NCI-H1048 (cell line): Measurements from ENCODE around the gene CROCC2.

Source experiments
- DNase-seq: peaks from one replicate; lab custom pipeline; 2025; lab: John Stamatoyannopoulos, UW

Gene CROCC2

DNA sequence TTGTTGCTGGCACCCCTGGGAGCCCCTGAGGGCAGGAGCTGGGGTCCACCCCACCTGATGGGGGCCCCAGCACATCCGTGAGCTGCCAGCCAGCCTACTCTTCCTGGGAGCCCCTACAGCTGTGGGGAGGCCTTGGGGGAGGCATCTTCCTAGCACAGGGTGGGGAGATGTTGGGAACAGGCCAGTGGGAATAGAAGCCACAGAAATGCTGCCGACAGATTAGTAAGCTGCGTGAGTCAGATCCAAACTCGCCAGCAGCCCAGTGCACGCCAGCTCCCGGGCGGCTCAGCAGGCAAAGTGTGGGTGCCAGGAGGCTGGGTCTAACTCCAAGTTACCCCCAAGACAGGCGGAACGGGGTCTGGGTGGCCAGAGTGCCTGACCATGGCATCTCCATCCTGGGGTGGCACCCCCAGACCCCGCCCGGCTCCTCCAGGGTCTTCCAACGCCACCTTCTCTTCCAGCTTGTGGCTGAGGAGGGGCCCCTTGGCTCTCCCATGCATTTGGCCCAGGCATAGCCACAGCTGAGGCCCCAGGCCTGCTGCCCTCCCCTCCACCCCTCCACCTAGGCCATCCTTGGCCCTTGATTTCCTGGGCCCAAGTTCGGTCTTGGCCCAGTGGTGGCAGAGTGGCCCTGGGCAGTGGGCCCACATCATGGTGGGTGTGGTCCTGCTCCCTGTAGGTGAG, 15.3 kb downstream of the CROCC2 start:
- DNase-seq: no peak

DNA sequence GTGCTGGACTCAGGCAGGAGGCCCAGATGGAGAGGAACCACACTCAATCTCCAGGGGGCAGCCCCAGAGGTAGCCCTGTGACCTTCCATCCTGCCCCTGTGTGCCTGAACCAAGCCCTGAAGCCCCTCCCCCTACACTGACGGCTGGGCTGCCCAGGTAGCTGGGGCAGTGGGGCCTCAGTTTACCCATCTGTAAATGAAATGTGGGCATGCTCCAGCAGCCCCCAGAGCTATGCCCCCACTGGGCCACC, 15.8 kb downstream of the CROCC2 start:
- DNase-seq: no peak

DNA sequence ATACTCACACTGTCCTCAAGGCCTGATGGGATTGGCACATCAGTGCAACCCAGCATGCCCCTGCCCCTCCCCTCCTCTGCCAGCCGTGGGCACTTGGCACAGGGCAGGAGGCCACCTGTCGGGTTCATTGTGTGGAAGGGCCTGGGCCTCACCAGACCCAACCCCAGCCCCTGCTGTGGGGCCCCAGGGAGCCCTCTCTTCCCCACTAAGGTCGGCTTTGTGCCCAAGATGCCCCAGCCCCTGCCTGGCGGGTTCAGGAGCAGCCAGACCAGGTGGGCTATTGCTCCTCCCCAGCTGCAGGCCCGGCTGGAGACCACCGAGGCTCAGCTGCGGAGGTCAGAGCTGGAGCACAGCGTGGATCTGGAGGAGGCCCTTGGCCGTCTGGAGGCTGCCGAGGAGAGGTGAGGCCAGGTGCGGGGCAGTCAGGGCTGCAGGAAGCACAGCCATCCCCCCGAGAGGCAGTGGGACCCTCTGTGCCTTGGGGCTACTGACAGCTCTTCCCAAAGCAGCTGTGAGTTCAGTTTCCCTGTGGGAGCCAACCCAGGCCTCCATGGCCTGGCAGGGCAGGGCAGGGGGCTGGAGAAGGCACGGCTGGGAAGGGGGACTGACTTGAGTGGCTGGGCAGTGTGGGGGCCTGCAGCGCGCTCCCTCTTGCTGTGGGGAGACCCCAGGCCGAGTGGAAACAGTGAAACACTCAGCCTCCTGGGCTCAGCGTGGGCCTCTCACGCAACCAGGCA, 16.3 kb downstream of the CROCC2 start:
- no peak for DNase-seq

DNA sequence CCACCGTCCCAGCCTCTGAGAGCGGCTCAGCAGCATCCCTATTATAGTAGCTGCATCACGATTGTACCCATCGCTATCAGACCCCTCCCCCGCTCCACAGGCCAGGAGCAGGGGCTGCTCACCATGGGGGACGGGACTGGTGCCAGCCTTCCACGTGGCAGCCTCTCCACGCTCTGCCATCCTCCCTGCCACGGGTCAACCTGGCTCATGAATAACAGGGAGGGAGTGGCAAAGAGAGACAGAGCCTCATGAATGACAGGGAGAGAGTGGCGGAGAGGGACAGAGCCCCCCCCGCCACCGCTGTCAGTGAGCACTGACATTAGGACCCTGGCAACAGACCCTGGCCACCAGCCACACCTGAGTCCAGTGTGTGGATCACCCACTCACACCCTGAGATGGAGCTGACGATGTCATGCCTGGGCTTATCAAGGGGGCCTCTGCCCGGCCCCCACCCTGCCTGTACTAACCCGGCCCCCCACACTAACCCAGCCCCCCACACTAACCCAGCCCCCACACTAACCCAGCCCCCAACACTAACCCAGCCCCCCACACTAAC, 16.9 kb downstream of the CROCC2 start:
- no peak for DNase-seq

DNA sequence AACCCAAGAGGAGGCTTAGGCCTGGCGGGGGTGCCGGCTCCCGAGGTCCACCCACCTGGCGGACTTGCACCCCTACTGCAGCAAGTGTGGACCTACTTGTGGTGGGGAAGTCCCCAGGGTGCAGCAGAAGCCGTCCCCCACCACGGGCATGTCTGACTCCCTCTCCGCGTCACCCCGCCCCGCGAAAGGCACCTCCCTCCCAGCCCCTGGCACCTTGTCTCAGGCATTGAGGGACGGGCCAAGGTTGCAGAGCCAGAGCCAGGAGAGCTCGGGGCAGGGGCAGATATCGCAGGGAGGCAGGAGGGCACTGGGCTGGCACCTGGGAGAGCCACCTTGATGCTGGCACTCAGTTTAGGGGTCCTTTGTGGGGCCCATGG, 19.0 kb downstream of the CROCC2 start:
- DNase-seq: no peak

DNA sequence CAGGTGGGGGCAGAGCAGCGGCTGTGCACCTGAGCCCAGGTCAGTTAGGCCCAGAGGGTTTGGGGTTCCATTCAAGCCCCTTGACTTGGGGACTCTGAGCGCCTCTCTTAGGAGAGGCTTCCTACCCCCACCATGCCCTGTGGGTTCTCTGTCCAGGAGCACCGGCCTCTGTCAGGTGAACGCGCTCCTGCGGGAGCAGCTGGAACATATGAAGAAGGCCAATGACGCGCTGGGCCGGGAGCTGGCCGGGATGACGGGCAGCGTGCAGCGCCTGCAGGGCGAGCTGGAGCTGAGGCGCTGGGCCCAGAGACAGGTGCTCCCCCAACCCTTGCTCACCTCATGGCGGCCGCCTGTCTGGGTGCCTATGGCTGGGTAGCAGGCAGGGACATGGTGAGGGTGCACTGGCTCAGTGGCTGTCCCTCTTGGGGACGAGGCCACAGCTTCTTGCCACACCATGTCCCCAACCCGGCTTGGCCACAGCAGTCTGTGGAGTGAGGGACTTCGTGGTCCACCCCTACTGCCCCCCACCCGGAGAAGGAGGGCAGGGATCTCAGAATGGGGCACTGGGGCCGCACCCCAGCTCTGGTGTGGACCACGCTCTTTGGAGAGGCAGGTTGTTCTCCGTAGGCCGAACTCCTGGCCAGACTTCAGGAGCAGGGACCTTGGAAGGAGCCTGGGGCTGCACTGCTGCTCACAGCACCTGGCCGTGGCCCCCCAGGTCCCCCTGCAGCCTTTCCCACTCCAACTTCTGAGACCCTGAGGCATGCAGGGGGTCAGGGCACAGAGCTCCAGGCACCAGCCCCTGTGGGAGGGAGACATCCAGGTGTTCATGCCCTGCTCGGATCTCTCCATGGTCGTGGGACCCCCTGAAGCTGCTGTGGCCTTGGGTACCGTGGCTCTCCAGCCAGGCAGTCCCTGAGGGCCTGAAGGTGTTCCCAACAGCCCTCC, 19.7 kb downstream of the CROCC2 start:
- DNase-seq: no peak

DNA sequence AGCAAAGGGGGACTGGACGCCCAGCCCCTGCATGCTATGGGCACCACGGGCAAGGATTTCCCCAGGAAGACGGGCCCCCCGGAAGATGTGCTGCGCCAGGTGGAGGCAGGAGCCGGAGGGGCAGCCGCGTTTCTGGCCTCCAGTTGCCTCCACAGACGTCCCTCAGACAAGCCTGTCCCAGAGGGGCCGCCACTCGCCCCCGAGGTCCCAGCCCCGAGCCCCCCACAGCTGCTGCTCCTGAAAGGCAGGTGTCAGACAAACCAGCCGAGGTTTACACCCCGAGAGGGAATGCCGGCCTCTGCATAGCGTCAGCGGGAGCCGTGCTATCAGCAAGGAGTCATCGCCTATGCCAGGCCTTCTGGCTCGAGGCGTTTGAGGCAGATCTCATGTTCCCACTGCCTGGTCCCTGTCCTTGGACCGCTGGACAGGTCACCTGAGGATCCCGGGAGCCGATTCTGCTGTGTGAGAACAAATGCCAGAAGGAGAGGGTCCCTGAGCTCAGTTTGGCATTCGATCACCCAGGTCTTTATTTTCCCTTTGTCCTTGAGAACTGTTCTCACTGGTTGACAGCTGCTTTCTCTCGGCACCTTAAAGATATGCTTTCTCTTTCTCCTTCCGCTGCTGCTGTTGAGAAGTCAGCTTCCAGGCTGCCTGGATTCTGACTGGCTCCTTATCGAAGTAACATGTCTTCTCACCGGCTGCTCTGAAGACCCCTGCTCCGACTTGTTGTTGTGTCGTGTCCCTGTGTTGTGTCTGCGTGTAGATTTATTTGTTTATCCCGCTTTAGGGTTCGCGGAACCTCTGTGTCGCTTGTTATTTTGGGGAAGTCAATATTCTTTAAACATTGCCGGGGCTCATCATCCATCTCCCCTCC, 20.6 kb downstream of the CROCC2 start:
- no peak for DNase-seq

DNA sequence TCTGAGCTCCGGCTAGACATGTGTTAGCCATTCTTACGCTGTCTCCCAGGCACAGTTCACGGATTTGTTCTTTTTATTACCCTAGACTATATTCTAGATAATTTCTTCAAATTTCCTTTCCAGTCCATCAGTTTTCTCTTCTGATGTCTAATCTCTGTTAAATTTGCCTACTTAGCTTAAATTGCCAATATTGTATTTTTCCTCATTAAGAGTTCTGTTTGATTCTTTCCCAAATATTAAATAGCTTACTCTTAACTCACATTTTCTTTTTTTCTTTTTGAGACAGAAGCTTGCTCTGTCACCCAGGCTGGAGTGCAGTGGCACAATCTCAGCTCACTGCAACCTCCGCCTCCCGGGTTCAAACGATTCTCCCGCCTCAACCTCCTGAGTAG, 21.2 kb downstream of the CROCC2 start:
- no peak for DNase-seq

DNA sequence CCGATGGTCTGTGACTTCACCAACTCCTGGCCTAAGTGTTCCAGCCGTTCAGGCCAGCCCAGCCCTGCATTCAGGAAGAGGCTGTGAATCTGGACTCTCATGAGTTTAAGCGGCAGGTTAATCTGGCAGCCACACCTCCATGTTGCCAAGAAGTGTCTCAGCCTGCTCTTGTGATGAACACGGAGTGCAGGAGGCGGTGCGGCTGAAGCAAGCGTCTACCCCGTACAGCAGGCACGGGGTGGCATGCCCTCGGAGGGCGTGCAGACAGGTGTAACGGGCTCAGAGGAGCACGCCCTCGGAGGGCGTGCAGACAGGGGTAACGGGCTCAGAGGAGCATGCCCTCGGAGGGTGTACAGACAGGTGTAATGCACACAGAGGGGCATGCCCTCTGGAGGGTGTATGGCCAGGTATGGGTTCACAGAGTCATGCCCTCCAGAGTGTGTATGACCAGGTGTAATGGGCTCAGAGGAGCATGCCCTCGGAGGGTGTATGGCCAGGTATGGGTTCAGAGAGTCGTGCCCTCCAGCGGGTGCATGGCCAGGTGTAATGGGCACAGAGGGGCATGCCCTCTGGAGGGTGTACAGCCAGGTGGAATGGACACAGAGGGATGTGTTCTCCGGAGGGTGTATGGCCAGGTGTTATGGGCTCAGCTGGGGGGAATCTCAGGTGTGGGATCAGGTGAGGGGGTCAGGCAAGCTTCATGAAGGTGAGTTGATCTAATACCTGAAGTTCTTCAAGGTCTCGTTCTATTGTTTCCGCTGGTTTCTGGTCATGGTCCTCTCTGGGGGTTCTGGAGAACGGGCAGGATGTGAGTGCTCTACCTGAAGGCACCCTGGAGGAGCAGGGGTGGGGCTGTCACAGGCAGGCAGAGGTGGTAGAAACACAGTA, 22.6 kb downstream of the CROCC2 start:
- DNase-seq: no peak

DNA sequence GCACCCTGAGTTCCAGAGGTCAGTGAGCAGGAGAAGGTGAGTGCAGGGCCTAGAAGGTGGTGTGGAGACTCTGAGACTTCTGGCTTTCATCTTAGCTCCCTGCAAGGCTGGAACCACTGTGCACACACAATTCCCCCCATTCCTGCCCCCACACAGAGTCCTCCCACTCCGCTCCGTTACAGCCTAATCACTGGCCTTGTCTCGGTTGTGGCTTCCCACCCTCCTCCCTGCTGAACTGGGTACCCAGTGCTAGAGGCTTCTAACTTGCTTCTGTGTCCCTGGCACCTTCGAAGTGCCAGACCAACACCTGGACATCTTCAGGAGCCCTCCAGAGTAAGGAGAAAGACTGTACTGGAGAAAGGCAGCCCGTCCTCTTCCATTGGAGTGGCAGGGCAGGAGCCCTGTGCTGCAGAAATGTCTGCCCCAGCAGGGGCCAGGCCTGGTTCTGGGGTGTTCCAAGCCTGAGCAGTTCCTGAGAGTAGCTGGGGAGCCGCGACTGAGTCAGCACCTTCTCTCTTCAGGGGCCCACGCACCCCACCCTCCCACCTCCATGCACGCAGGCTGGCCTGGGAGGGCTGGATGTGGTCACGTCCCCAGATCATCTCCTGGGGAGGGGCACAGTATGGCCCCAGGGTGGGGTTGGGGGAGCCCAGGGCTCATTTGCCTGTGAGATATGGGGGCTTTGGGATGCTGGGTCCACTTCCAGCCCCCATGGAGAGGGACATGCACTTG, 23.4 kb downstream of the CROCC2 start:
- no peak for DNase-seq

DNA sequence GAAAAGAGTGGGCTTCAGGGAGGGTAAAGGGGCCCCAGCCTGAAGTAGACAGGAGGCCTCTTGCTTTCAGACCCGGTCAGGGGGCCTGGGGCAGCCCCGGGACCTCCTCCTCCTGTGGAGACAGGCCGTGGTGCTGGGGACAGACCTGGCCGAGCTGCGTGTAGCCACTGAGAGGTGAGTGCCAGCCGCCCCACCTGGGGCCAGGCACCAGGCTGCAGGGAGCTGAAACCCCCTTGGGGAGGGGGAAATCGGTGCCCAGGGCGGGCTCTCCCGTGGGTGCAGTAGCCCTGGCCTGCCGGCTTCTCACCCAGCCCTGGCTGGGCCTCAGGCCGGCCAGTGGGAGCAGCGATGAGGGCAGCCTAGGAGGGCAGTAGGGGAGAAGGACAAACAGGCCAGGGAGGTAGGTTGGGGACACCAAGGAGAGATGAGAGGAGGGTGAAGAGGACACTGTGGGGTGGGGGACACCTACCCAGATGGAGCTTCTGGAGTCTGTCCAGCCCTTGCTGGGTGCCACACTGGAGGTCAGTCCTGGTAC, 24.0 kb downstream of the CROCC2 start:
- DNase-seq: no peak

DNA sequence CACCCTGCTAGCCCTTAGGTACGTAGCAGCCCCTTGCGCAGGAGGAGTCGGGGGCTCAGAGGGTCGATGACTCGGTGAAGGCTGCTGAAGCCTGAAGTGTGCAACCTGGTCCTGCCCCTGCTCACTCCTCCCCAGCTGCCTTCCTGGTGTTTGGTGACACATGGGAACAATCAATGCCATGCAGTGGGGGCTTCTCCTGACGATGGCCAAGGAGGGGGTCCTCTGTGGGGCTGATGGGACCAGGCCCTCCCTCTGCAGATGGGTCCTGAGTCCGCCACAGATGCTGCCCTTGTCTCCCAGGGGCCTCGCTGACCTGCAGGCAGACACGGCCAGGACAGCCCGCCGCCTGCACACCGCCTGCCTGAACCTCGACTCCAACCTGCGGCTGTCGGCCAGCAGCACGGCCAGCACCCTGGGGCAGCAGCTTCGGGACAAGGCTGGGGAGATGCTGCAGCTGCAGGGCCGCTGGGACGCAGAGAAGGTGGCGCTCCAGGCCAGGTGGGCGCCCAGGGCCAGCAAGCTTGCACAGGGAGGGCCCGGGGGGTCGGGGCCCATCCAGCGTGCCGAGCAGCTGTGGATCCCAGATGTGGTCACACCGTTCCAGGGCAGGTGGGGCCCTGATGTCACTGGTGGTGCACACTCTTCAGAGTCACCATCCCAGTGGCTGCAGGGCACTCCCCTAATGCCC, 24.6 kb downstream of the CROCC2 start:
- no peak for DNase-seq

DNA sequence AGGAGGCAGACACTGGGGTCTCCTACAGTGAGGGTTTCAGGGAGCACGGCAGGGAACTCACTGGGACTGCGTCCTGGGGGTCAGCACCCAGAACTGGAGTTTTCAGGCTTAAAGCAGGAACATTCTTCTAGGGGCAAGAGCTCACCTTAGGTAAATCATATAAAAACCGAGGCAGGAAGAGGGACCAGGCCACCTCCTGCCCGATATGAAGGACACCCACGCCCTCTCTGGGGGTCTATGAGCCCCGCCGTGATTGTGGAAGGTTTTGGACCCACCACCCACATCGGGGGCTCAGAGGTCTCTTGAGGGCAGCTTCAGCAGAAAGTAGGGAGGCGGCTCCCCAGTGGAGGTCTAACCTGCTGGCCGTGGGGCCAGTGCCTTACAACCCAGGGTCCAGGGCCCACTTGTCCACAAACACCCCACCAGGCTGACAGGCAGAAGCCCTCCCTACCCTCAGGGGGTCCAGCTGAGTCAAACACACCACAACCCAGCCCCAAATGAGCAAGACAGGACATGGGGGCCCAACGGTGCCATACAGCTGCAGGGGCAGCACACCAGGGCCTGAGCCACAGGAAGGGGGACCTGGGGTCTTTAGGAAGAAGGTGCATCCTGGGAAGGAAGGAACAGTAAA, 25.3 kb downstream of the CROCC2 start:
- DNase-seq: no peak

DNA sequence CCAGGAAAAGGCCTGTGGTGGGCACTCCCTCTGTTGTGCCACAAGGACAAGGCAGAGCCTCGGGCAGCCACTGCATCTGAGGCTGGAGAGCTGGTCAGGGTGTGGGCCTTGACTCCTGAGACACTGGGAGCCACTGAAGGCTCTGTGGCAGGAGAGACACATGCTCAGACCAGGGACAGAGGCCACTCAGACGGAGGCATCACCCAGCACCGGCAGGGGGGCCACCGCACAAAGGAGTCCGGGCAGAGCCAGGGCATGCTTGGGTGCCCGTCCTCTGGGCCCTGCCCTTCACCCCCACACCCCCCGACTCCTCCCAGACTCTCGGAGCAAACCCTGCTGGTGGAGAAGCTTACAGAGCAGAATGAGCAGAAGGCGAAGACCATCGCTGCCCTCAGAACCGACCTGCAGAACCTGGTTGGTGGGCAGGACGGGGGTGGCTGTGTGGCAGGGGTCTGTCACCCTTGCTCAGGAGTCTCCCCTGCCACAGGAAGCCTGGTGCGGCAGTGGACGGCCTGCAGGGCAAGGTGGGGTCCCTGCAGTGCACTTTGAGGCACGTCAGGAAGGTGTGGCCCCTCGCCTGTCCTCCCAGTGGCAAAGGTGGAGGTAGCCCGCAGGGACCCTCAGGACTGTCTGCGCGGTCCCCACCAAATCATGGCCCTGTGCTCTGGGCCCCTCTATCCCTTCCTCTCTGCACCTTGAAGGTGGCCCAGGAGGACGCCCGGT, 26.0 kb downstream of the CROCC2 start:
- no peak for DNase-seq

DNA sequence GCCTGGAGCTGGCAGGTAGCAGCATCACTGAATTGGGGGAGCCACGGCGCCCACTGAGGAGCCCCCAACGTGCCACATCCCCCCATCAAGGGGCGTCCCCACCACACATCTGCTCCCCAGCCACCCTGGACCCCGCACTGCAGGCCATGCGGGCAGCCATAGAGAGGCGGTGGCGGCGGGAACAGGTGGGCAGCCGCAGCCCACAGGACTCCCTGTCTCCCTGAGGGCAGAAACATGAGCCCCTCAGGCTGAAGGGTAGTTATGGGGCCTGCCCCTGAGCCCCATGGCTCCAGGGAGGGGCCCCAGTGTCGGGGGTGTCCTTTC, 26.6 kb downstream of the CROCC2 start:
- DNase-seq: no peak

DNA sequence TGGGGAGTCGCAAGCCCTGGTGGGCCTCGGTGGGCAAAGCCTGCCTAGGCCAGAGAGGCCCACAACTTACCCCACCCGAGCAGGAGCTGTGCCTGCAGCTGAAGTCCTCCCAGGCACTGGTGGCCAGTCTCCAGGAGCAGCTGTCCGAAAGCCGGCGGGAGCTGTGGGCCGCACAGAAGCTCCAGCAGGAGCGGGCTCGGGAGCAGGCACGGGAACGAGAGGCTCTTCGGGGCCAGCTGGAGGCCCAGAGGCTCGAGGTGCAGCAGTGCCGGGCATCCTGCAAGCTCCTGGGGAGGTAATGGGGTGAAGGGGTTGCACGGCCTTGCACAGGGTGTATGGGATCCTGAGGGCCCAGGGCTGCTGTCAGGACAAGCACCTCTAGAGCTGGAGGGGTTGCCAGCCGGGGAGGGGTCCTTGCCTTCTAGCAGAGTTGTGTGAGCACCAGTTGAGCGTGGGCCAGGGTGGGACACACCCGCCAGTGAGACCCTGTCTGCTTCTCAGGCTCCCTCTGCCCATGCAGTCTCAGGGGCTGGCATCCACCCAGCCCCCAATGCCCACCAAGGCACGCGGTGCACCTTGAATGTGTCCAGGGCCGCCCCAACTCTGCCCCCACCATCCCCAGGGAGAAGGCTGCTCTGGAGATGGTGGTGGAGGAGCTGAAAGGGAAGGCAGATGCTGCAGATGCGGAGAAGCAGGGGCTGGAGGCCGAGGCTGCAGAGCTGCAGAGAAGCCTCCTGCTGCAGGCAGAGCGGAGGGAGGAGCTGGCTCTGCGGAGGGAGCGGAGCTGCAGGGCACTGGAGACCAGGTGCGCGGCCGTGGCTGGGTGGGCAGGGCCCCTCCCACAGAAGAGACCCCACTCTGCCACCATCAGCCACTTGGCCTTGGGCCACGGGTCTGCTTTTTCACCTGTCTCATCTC, 27.2 kb downstream of the CROCC2 start:
- no peak for DNase-seq
